GM19035 (cell line): ENCODE results near the gene EZH1.

Source experiments
- ATAC-seq: cut with Tn5 transposase; IDR thresholded peaks from one replicate; pipeline ENCODE4 v1.9.1; 2021; ENCODE audit not compliant: unreplicated experiment

Gene EZH1

GRCh38 chr17:42684929-42685556, 59.8 kb downstream of the EZH1 start:
- ATAC-seq: no peak

DNA sequence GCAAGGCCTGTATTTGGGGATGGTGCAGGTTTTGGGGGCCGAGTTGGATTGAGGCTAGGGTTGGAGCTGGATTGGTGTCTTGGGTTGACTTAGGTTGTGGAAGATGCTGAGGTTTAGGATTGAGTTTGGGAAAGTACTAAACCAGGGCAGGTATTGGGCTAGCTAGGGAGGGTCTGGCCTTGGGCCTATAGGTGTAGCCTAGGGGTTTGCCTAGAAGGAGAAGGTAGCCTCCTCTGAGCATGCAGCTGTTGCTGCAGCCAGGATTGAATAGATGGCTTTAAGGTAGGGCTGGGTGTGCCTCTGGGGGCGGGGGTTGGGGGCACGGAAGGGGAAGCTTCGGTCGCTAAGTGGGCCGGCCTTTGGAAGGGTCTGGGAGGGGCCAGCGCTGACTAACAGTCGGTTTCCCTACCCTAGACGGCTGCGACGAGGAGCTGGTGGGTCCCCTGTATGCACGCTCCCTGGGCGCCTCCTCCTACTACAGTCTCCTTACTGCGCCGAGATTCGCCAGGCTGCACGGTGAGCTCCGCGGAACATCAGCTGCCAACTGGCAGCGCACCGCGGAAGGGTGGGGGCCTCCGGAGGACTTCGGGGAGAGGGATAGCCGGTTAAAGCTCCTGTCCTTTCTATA, 61.3 kb downstream of the EZH1 start:
- no peak for ATAC-seq

GRCh38 chr17:42682722-42683403, 62.0 kb downstream of the EZH1 start:
- ATAC-seq: no peak

DNA sequence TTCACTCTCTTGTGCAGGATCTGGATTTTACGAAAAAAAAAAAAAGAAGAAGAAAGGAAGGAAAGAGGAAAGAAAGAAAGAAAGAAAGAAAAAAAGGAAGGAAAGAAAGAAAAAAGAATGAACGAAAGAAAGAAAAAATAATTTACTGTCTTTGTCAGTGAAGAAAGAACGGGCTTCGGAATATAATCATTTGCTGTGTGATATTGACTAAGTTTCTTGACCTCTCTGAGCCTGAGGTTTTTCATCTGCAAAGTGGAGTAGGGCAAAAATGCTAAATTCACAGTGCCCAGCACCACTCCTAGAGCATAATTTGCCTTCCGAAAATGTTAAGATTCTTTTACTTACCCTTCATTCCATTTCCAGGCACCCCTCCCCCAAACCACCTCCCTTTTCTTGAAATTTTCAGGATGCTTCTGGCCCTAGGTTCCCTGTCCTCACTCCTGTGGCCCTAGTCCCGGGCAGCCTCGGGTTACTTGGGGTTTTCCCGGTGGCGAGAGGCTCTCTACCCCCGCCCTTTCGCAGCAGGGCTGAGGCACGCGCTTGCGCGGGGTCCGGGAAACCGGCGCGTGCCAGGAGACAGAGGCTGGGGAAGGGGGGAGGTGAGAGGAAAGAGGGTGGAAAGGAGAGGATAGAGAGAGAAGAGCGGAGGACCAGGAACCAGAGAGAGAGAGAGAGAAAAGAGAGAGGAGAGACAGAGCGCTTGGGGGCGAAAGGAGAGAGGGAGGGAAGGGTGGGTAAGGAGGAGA, 62.7 kb downstream of the EZH1 start, which contains the start of gene CNTNAP1:
CNTNAP1 (plus strand) TSS at position 556 of the 746 bp plus-strand sequence. CDS start 299 bp downstream, outside the sequence.
- ATAC-seq: no peak

DNA sequence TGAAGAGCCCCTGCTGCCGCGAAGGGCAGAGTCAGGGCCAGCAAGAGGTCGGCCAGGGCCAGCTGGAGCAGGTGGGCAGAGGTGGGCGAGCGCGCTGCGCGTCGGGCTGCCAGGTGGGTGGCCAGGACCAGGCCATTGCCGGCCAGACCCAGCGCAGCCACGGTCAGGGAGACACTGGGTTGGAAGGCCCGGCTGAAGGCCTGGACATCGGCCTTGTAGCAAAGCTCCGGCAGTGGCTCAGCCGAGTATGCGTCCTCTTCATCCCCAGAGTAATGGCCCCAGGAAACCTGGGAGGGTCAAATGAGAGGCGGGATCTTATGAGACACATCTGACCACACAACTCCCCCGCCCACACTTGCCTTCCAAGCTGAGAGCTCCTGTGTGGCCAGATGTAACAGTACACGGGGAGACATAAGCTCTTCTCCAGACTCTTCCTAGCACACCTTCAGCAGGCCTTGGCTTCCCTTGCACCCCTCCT, 64.5 kb downstream of the EZH1 start:
- ATAC-seq: no peak

- ATAC-seq: peak; percentile 21
Observed at GRCh38 chr17:42679492-42680330, 65.1 kb downstream of the EZH1 start.

GRCh38 chr17:42678951-42679491, 65.8 kb downstream of the EZH1 start:
- ATAC-seq: no peak

- no peak for ATAC-seq
Observed at GRCh38 chr17:42677921-42678781, 66.7 kb downstream of the EZH1 start.

DNA sequence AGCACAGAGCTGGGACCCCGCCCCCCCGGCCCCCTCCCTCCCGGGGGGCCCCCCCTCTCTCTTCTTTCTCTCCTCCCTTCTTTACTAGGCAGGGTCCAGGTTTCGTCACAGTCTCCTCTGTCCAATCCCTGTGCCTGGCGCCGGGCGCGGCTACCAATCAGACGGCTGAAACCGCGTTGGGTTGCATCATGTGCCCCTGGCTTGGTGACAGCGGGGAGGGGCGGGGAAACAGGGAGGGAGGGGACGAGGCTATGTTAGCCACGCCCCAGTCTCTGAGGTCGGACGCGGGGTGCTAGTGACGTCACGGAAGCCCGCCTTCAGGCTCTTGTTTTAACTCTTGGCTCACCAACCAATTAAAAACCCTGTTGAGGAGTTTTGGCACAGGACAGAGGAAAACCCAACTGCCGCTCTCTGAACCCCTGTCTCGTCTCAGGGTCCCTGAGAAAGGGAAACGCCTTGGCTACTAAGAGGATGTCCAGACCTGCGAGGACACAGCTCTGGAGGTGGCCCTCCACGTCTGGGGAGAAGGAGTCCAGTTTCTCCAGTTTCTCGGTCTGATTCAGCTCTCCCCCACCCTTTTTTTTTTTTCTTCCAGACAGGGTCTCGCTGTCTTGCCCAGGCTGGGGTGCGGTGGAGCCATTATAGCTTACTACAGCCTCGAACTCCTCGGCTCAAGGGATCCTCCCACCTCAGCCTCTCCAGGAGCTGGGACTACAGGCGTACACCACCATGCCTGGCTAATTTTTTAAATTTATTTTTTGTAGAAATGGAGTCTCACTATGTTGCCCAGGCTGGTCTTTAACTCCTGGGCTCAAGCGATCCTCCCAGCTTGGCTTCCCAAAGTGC, 67.6 kb downstream of the EZH1 start:
- peak; percentile 67 for ATAC-seq

- ATAC-seq: no peak
Observed at GRCh38 chr17:42676424-42677011, 68.3 kb downstream of the EZH1 start, which contains the start of gene PLEKHH3. TSS of gene PLEKHH3 (minus strand) at chr17:42676994. CDS start at chr17:42676563, 431 bp downstream.

DNA sequence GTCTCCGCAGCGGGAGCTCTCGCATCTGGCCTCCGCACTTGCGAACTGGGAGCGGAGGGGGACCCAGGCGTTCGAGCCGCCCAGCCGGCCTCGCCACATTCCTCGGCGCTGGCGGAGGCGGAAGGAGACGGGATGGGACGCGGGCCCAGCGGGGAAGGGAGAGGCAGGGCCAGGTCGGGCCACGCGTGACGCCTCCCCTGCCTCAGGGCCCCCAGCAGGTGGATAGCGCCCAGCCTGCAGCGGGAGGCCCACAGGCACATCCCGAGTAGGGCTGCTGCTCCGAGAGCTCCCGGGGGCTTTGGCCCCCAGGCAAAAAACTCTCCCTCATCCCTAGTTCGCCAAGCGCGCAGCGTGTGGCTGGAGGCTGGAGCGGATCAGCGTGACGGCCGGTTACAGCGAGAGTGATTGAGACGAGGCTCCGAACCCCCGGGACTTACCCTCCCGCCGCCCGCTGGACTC, 68.8 kb downstream of the EZH1 start:
- no peak for ATAC-seq

- no peak for ATAC-seq
Observed at GRCh38 chr17:42675348-42675964, 69.4 kb downstream of the EZH1 start.

GRCh38 chr17:42674755-42675347, 70.0 kb downstream of the EZH1 start:
- ATAC-seq: no peak

DNA sequence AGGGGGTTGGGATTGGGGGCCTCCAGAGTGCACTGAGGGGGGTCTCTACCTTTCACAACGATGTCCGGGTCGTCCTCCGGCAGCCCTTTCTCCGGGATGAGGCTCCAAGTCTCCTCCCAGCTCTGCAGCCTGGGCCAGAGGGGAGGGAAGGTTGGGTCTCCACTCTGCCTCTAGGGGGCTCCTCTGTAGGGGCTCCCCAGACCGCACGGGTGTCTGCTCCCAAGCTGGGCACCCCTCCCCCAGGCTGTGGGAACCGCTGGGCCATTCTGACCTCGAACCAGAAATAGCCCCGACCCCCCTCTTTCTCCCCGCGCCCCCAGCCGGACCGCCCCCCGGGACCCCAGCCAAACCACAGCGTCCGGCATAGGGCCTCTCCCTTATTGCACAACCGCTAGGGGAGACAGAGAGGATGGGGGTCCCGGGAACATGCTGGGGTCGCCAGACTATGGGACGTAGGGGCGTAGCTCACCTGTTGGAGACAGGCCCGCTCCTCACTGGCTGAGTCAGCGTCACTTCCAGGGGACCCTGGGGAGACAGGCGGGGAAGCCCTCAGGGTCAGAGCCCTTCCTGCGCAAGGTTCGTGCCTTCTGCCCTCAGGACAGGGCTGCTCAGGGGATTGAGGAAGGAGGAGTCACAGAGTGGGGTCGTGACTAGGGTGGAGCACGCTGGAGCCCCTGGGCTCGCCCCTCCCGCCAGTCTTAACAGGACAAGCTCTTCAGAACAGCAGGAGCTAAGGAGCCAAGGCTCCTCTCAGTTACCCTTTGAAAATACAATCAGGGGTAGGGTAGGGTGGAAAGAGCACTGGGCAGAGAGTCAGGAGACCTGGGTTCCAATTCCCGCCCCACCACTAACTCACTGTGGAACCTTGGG, 70.7 kb downstream of the EZH1 start:
- no peak for ATAC-seq

DNA sequence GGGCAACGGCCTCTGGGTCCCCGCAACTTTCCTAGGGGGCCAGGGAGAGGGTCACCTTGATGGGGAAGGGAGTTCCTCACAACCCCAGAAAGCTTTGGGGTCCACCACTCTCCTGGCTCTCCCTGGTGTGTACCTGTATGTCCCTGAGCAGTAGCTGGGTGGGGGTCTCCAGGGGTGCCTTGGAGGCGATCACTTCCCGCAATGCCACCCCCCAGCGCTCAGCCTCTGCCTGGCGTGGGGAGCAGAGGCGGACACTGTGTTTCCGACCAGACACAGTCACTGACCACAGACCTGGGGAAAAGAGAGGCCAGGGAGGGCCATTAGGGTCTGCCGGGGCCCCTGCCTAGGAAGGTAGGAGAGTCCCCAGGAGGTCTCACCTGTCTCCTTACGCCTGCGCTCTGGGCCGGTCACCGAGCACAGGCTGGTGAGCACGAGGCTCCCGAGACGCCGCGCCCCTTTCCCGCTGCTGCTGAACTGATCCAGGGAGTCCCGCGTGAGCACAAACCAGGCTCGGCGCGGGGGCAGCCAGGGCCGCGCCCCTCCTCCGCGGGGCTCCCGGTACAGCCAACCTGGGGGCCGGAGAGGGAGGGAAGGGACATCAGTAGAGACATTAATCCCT, 71.5 kb downstream of the EZH1 start:
- no peak for ATAC-seq

- ATAC-seq: no peak
Observed at GRCh38 chr17:42672038-42672437, 72.8 kb downstream of the EZH1 start.
